Stimulated activated CD8-positive, alpha-beta memory T cell treated with anti-CD3 and anti-CD28 coated beads, Interleukin-15, amount 100 ng/mL, for 4 hours (primary cell): ENCODE data around the gene SRY.
"Not testable (repeated sequence)": the region's sequence is repeated elsewhere in the genome, so short reads cannot be mapped to it uniquely, and the experiment has no call there.

Experiments used
- DNase-seq, 2 donors: peaks; one replicate each; pipeline ENCODE4 v3.0.0-alpha.2; 2020; ENCODE audit warnings: low read depth in 2 of 2

The SRY gene

DNA sequence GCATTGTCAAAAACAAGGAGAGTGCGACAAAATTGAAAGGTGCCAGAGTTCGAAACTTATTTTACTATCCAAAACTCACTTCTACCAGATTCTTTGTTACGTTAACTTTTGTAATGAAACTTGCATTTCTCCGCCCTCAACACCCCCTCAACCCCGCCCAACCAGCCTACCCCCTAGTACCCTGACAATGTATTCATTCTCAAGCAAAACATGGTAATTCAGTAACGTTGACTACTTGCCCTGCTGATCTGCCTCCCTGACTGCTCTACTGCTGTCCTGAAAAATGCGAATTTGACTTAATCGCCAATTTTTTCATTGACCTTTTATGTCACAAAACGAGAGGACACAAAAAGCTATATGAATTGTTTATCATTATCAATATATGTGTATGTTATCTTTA is at the start of gene SRY:
TSS of gene SRY (minus strand) at position 83 of the 400 bp plus-strand sequence. CDS start at position 4, 79 bp downstream.
- DNase-seq = no peak

DNA sequence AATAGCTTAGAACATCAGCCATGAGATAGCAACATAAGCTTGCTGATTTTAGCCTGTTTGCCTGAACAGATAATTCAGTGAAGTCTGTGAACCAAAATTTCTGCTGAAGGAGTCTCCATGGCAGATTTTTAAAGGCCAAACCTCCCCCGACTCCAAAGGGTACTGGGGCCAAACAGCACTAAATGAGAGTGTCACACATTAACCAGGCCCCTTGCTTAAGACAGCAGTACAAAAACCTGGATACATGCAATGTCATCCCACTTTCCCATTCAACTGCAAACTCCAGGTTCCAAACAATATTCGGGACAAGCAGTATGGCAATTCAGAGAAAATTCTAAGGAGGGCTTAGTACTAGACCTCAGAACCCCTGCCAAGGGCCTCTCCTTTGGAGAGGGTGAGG is 49.6 kb upstream of the SRY start:
- no peak for DNase-seq

DNA sequence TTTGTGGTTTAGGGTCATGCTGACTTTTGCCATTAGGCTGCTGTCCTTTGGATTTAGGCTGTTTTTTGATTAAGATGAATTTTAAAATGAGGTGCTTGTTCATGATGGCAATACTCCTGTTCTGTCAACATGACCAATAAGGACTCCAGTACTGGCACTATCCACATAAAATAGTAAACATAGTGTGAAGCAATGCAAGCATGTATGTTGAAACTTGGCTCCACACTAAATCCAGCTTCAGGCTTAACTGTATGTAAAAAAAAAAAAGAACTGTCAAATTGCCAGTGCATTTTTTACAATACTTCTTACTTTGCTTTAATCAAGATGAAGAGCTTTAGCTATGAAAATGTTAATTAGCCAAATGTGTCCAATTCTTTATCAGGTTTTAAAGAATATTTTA is 47.7 kb upstream of the SRY start:
- no peak for DNase-seq

DNA sequence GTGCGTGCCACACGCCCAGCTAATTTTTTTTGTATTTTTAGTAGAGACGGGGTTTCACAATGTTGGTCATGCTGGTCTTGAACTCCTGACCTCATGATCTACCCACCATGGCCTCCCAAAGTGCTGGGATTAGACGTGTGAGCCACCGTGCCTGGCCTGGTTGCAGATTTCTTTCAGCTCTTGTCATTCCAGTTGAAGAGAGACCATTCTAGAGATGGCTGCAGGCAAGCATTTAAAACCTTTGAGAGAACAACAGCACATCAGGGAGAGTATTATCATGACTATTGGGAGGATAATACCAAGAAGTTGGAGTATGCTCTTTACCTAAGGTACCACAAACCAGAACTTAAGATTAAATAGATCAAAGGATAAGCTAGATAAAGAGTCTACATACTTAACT is 41.0 kb upstream of the SRY start:
- no peak for DNase-seq

DNA sequence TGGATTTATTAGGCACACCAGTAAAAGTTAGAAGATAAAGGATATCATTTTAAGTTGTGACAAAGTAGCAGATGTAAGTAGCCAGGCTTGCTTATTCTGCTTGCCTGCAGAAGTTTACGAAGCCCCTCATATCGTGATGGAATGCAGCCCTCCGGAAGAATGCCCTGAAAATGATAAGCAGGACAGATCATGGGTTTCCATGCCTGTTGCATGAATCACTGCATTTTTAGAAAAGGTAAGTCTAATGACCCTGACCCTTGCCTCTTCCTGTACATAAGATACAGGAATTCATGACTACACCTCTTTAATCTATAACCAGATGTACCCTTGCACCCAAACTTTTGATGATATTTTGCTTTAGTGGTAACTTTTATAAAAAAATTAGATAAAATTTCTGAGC is 37.0 kb upstream of the SRY start:
- no peak for DNase-seq

DNA sequence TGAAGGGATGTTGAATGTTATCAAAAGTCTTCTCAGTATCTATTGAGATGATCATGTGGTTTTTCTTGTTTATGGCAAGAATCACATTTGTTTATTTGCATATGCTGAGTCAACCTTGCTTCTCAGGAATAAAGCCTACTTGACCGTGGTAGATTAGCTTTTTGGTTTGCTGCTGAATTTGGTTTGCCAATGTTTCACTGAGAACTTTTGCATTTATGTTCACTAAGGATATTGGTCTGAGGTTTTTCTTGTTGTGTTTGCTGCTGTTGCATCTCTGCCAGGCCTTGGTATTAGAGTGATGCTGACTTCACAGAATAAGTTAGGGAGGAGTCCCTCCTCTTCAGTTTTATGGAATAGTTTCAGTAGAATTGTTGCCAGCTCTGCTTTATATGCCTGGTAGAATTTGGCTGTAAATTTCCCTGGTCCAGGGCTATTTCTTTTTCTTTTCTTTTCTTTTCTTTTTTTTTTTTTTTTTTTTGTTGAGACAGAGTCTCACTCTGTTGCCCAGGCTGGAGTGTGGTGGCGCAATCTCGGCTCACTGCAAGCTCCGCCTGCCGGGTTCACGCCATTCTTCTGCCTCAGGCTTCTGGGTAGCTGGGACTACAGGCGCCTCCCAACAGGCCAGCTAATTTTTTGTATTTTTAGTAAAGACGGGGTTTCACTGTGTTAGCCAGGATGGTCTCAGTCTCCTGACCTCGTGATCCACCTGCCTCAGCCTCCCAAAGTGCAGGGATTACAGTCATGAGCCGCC is 29.8 kb upstream of the SRY start:
- DNase-seq = not testable (repeated sequence)

DNA sequence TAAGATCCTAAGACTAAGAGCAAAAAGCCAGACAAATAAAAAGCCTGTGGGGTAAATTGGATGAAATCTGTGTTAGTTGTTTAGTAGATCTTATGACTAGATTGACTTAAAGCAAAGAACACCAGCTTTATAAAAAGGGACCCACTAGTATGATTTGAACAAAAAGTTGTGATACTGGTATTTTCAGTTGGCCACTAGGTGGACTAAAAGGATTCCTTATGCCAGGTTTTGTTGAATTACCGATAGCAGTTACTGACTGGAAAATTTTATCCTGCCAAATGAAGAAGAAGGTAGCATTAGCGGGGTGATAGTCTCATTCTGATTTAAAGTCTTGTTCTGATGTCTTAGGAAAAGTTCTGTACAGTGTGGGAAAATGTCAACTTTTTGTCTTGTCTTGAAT is 12.8 kb upstream of the SRY start:
- DNase-seq = no peak

DNA sequence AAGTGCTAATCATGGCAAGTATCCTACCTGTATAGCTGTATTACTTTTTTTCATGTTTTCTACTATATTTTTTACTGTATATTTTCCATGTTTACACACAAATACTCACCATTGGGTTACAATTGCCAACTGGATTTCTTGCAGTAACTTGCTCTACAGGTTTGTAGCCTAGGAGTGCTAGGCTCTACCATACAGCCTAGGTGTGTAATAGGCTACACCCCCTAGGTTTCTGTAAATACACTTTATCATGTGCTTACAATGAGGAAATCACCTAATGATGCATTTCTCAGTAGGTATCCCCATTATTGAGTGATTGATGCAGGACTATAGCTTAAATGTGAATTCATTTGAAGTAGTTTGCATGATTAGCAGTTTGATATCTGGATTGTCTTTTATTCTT is 10.5 kb upstream of the SRY start:
- DNase-seq = no peak

DNA sequence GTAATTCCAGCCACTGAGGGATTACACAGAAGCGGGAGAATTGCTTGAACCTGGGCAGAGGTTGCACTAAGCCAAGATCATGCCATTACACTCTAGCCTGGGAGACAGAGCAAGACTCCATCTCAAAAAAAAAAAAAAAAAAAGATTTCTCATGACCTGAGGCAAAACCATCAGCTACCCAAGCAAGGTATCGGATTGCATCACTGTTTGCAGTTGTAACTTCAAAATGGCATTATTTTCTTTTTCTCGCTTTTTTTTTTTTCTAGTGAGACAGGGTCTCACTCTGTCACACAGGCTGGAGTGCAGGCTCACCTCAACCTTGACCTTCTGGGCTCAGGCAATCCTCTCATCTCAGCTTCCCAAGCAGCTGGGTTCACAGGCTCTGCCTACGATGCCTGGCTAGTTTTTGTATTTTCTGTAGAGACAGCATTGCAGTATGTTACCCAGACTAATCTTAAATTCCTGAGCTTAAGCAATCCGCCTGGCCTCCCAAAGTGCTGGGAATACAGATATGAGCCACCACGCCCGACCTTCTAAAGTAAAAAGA is 9.6 kb upstream of the SRY start:
- DNase-seq = no peak

DNA sequence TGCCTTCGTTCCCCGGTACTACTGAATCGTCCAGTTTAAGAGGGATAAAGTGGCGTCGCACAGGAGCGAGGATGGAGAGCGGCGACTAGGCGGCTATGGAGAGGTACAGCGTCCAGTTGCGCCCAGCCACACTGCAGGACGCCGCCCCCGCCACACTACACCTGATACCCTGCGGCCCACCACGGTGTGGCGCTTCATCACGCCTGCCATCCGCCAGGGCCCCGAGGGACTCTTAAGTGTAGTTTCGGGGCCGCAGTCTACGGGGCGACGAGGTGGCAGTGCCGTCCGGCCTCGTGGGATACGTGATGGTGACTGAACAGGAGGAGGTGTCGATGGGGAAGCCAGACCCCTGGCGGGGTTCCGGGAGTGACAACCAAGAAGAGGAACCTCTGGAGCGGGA is 2.3 kb upstream of the SRY start:
- no peak for DNase-seq

DNA sequence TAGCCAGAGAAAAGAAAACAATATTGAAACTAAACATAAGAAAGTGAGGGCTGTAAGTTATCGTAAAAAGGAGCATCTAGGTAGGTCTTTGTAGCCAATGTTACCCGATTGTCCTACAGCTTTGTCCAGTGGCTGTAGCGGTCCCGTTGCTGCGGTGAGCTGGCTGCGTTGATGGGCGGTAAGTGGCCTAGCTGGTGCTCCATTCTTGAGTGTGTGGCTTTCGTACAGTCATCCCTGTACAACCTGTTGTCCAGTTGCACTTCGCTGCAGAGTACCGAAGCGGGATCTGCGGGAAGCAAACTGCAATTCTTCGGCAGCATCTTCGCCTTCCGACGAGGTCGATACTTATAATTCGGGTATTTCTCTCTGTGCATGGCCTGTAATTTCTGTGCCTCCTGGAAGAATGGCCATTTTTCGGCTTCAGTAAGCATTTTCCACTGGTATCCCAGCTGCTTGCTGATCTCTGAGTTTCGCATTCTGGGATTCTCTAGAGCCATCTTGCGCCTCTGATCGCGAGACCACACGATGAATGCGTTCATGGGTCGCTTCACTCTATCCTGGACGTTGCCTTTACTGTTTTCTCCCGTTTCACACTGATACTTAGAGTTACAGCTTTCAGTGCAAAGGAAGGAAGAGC is 488 bp downstream of the SRY start:
- DNase-seq = no peak
